ENCODE results near the gene TRAPPC12.
"Not testable (repeated sequence)": the region's sequence is repeated elsewhere in the genome, so short reads cannot be mapped to it uniquely, and the experiment has no call there.

TRAPPC12 gene

DNA sequence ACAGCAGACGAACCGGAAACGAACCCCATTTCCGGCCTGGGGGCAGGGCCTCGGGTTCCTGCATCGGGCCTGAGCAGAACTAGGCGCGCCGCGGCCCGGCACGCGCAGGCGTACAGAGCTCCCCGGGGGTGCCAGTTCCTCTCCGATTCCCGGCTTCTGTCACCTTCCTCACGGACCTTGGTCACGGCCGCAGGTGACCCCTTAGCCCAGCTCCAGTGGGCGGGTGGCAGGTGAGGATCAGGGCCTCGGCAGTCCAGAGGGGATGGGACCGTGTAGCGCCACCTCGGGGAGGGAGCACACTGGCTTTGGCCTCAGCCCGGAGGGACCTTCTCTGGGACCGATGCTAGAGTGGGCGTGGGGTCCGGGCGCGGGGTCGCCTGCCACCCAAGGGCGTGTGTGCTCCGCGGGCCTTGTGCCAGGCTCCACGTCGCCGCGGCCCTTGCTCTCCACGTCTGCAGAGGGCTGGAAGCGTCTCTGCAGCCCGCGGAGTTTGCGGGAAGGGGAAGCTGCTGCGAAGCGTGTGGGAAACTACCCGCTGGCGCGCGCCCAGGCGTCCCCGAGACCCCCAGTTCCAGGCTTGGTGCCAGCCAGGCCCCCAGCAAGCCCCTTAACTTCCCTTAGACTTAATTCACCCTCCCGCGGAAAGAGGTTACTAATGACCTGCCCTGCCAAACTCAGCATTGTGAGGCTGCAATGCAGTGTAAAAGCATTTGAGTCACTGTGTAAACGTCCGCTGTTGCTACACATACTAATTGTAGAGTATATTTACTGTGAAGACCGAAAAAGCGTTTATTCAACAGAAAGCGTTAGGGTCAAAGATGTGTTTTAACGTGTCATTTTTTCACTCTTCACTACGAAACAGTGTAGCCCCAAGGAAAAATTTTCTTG is at the start of gene TRAPPC12:
Gene TRAPPC12, plus strand, starts transcription at position 48 of the 888 bp plus-strand sequence. CDS start 7,930 bp downstream, outside the sequence.
- DNase-seq = peak; percentile 92 to 93

DNA sequence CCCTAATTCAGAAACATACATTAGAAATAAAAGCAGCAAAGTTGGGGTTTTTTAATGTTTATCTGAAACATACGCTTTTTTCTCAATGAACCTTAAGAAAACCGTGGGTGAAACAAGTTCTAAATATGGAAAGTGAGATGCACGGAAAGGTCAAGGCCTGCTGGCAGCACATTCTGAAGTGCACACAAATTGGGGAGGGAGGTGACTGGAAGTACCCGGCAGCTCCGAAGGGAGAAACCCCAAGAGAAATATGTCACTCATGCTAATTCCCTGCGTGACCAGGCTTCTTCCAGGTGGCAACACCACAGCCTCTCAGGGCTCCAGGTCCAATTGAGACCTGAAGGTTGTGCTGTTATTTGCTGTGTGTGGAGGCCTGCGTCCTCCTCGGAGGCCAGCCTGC is 47.4 kb upstream of the TRAPPC12 start:
- no peak for DNase-seq

DNA sequence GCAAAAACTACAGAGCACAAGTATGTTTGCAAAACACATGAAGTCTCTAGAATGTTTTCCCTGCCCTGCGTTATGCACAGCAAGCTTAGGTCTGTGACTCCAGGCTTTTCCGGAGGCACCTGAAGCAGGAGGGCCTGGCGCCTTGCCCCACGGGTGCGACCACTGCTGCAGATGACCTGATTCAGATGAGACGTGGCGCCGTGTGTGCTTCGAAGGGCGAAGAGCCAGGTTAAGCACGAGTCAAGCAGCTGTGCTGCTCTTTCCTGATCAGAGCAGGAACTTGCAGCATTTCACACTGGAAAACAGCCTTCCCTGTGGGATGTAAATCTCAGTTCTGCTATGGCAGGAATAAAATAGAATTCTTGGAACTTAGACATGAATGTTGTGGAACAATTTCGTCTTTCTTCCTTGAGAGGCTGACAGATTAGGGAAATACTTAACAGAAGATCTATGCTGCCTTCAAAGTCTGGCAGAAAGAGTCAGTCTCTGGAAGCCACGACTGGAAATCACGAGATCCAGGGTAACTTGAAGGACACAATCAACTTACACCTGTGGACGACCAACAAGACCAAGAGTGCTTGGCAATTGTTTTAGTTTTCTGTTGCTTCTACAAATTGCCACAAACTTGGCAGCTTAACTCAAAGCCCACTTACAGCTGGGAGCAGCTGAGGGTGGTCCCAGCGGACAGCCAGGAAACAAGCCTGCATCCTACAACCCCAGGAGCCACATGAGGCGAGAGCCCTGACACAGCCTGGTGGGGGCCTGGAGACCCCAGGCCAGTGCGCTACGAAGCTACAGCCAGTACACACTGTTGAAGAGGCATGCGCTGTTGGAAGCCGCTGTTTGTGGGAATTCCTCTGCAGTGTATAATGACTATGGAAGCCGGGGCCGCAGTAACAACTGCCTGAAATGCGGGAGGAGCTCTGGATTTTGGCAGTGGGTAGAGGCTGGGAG is 44.8 kb upstream of the TRAPPC12 start:
- no peak for DNase-seq

DNA sequence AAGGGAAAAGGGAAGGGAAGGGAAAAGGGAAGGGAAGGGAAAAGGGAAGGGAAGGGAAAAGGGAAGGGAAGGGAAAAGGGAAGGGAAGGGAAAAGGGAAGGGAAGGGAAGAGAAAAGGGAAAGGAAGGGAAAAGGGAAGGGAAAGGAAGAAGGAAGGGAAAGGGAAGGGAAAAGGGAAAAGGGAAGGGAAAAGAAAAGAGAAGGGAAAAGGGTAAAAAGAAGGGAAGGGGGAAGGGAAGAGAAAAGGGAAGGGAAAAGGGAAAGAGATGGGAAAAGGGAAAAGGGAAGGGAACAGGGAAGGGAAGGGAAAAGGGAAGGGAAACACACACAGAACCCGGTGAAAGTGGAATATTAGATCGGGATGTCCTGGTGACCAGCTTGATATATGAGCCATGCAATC is 42.6 kb upstream of the TRAPPC12 start:
- DNase-seq = no peak

DNA sequence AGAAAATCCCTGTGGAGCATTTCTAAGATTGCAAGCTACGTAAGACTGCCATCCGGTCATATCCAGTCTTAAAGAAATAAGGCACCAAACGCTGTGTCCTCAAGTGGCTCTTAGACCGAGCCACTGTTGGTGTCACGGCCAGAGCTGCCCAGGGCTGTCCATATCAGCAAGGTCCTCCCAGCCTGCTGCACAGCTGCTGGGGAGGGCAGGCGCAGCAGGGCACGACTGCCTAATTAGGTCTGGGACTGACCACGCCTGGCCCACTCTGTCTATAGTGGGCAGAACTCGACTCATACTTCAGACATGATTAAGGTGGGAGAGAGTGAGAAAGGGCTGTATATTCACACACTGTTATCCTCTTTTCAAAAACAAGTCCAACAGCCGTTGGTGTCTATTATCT is 41.2 kb upstream of the TRAPPC12 start:
- no peak for DNase-seq

DNA sequence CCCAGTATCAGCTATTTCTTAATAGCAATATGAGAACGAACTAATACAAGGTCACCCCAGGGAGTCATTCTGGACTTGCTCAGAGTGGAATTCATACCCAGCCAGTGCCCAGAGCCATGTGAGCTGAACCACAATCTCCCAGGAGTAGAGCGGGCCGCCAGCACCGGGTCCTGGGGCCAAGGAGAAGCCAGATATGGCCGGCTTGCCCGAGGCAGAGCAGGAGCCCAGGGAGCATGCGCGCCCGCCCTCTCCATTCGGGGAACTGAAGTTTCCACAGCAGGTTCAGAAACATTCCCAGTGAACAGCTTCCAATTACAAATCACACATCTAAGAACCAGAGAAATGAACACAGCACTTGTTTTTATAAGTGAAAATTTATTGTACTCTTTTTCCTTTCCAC is 39.4 kb upstream of the TRAPPC12 start:
- DNase-seq = no peak

DNA sequence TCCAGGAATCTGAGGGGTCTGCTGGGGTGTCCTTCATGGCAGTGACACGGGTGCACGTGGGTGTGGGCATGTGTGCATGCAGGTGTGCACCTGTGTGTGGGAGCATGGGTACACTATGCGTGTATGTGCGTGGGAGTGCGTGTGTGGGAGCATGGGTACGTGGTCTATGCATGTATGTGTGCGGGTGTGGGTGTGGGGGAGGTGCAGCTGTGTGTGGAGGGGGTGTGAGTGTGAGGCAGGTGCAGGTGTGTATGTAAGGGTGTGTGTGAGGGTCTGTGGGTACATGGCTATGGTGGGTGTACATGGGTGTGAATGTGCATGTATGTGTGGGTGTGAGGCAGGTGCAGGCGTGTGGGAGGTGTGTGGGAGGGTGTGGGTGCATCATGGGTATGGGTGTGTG is 38.2 kb upstream of the TRAPPC12 start:
- DNase-seq = peak in 1 of 2 donors; percentile 25

DNA sequence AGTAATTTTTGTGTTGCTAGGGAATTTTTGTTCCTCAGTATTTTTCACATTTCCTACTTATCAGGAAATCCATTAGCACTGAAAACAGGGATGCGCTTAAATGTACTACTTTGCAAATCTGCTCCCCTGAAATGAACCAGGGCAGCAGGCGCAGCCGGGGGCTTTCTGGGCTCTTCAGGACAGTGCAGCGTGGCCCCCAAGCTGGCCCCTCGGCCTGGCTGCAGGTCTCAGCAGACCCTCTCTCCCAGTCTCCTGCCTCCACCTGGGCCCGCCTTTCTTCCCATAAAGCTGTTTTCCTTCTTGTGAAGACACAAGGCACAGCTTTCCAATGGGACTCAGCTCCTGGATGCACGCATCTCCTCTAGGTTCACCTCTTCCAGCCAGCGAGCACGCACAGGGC is 37.2 kb upstream of the TRAPPC12 start:
- no peak for DNase-seq

DNA sequence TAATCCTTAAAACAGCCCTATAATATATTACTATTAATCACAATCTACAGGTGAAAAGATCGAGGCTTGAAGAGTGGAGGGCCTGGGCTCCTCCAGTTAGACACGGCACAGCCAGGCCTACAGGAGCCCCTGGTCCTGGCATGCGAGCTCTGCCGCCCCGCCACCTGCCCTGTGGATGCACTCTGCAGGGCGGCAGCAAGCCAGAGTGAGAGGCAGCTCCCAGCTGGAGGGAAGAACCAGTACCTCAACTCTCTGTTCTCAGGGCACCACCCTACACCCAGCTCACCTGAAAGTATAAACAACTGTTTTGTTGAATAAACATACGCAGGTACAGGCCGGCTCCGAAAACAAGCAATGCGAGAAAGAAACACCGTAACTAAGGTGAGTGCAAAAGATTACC is 36.5 kb upstream of the TRAPPC12 start:
- DNase-seq = no peak

DNA sequence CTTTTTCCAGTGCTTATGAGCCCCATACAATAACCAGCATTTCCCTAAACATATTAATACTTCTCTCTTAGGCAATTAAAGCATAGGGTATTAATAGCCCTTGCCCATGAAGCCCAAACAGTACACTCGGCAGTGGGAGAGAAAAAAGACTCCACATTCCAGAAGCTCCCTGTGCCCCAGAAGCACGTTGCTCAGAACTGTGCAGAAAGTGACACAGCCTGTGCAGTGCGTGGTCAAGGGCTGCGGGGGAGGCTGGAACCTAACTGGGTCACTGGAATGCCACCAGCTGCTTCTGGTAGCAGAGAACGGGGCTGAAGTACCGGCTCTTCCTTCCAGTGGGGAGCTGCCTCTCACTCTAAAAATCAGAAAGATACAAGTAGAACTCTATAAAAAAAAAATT is 34.6 kb upstream of the TRAPPC12 start:
- DNase-seq = no peak

DNA sequence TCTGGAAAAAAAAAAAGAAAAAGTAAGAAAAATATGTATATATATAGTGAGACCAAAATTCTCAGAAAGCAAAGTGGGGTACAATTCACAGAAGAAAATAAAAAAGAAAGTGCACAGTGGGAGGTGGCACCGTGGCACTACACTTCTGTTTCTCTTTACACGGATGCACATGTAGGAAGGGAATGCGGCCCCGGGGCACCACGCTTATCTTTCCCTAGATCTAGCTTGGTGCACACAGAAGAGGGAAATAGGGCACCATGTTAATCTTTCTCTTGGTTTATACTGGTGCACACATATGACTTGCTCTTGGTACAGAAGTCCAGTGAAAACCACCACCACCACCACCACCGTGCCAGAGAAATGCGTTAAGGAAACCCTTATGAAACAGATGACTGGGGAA is 33.9 kb upstream of the TRAPPC12 start:
- no peak for DNase-seq

DNA sequence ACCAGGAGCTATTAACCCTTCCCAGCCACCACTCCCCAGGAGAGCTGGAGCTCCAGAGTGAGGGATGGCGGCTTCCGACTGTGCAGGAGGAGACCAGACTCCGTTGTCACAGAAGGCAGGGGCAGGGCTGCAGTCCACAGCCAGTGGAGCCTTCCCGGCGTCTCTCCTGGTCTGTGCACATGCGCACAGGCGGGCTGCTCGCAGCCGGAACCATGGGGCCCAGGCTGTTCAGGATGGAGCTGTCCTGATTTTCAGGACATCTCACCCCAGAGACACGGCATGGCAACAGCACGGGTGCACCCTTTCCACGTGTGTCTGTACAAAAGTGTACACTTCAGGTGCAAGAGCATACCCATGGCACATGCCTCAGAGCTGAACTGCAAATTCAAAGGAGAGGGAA is 30.7 kb upstream of the TRAPPC12 start:
- DNase-seq = no peak

DNA sequence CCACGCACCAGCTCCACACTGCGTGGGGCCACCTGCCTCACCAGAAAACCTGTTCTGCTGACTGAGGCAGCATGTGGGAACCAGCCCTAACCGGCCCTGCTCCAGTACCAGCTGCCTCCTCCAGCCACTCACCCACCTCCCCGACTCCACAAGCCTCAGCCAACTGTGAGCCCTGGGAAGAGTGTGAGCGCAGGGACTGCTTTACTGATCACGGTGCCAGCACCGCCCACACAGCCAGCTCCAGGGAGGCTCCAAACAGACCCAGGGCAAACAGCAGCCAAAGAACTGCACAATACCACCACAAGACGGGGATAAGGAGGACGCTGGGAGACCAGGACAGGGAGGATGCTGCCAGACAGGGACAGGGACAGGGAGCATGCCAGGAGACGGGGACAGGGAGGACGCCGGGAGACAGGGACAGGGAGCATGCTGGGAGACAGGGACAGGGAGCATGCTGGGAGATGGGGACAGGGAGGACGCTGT is 30.2 kb upstream of the TRAPPC12 start:
- no peak for DNase-seq

DNA sequence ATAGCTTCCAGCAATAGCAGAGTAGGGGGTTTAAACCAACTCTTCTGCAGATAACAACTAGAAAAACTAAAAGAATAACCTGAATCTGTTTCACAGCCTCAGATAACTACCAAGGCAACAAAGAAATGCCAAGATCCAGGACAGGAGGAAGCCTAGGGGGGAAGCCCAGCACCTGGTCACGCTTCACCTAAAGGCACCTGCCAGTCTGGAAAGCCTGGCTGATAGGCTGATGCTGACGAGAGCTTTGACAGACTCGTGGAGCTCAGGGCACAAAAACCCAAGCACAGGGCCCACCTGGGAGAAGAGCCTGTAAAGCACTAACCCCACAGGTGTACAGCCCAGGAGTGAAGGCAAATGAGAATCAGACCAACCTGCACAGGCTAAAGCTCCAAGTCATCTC is 24.5 kb upstream of the TRAPPC12 start:
- no peak for DNase-seq

DNA sequence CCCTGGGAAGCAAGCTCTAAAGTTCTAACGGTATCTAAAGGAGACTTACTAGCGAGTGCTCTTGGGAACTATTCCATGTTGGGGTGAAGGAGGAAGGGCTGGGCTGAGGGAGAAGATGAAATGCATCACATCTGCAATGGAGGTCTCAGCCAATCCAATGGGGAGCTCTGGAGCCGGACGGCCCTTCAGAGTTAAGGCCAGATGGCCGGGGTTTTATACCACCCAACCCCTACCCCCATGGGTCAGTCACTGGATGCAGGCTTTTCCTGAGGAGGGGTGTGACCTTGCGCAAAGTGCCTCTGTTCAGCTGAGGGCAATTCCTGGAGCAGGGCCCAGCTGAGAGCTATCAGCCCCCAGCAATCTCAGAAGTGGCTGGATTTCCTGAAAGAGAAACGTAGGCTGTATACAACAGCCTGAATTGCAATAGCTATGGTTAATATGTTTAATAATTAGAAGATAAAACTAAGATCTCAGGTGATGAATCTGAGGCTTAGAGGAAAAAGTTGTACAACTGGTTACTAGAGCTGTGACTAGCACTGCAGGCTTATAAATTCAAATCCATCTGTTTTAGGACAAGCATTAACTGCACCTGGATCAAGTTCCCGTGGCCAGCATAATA is 23.4 kb upstream of the TRAPPC12 start:
- DNase-seq = no peak

DNA sequence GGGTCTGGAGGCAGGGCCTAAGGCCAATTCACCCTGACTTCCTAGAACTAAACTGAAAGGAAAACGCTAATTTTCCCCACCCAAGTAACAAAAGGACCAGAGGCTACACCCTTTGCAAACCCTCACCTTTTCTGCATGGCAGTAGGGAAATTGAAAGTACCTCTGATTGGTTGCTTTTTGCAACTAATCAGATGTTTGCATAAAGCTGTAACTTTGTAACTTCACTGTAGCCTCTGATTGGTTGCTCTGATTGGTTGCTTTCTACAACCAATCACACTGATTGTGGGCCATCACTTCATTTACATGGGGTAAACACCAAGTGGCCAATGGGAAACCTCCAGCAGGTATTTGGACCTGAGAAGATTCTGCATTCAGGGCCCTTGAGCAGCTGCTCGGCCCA is 22.7 kb upstream of the TRAPPC12 start:
- DNase-seq = no peak

DNA sequence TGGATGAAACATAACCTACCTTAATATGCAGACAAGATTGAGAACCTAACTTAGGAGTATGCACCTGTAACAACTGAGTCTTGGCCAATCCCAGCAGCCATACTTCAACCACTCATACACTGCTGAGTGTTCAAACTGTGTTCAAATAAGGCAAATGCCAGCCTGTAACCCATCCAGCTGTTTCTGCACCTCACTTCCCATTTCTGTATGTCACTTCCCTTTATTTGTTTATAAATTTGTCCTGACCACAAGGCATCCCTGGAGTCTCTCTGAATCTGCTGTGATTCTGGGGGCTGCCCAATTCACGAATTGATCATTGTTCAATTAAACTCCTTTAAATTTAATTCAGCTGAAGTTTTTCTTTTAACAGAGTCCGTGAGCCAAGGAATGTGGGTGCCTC is 22.0 kb upstream of the TRAPPC12 start:
- not testable (repeated sequence) for DNase-seq

DNA sequence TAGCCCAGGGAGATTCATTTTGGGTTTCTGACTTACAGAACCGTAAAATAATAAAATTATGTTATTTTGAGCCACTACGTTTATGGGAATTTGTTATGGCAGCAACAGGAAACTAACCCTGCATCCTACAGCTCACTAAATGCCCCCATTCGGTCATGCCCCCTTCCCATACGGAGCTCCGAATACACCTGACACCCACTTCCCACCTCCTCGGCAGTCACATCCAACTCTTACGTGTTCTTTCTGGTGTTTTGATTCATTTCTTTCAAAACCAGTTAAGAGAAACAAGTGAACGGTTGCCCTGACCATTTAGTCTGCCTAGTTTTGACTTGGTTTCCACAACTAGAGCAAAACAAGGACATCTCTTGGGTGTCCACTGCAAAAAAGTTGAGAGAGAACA is 21.6 kb upstream of the TRAPPC12 start:
- no peak for DNase-seq

DNA sequence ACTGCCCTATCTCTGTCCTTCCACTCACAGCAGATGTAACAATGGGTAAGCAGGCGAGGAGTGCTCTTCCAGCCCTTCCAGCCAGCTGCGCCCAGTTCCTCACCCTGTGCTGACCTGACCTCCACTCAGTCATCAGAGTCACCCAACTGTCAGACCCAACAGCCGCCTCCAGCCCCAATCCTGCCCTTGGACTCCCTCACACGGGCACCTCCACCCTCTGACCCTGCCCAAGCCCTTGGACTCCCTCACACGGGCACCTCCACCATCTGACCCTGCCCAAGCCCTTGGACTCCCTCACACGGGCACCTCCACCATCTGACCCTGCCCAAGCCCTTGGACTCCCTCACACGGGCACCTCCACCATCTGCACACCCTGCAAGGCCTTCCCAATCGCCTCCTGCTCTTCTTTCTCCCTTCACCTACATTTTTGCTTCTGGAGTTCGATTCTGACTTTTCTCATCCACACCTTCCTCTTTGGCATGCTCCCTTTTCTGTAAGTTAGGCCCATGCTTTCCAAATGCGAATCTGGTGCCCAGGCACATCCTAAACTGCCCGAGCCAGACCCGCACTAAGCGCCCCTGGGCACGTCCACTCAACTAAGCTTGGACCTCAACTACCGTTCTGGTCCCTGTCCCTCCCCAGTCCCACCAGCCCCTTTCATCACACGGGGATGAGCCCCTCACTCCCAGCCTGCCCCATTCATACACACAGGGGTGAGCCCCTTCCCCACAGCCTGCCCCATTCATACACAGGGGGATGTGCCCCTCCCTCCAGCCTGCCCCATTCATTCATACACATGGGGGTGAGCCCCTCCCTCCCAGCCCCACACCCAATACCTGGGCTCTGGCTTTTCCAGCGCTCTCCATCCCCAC is 17.7 kb upstream of the TRAPPC12 start:
- no peak for DNase-seq

DNA sequence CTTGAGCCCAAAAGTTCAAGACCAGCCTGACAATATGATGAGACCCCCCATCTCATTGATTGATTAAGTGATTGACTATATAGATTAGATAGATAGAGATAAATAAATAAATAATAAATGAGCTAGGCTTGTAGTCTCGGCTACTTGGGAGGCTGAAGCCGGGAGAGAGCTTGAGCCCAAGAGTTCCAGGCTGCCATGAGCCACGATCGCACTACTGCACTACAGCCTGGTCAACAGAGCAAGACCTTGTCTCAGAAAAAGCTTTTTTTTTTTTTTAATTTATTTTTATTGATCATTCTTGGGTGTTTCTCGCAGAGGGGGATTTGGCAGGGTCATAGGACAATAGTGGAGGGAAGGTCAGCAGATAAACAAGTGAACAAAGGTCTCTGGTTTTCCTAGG is 14.3 kb upstream of the TRAPPC12 start:
- no peak for DNase-seq

DNA sequence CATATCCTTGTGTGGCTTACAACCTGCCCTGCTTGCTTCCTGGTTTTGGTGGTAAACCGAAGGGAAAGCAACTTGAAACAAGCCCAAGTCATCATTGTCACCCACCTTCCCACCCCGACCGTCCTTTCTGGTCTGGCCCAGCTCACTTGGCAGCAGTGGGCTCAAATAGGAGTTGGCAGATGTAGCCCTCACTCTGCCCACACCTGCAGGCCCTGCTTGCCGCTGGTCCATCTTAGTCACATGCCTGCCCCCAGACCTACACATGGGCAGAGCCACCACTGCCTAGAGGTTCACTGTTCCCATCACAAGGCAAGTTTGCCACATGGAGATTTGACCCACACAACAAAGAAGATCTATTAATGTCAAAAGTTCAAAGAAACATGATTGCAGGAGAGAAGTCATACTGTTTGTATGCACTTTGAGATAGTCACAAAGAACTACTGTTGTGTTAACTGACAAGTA is 11.2 kb upstream of the TRAPPC12 start:
- no peak for DNase-seq

All from activated CD4-positive, alpha-beta T cell treated with anti-CD3 and anti-CD28 coated beads for 4 hours (primary cell).